Neuronal stem cell (in vitro differentiated cells): ENCODE measurements around the gene BOLL.

Experiments used
- DNase-seq: peaks from one replicate; pipeline ENCODE4 v3.0.0-alpha.2; 2013; ENCODE audit warnings: low spot score
- H2AFZ ChIP-seq: one replicate; pipeline ENCODE4 v1.6.1; 2013; ENCODE audit warnings: mild to moderate bottlenecking, low read length, inconsistent platforms
- H2AK5ac ChIP-seq: 2 replicates; pipeline ENCODE4 v1.6.1; 2013; ENCODE audit warnings: low read depth, mild to moderate bottlenecking, inconsistent platforms, low read length, moderate library complexity, mixed read lengths
- H2BK120ac ChIP-seq: 2 replicates; pipeline ENCODE4 v1.6.1; 2013; ENCODE audit warnings: low read depth, mild to moderate bottlenecking, inconsistent platforms, low read length, moderate library complexity, mixed read lengths
- H2BK12ac ChIP-seq: one replicate; pipeline ENCODE4 v1.6.1; 2013; ENCODE audit warnings: low read length, inconsistent platforms
- H2BK15ac ChIP-seq: 2 replicates; pipeline ENCODE4 v1.6.1; 2013; ENCODE audit warnings: mild to moderate bottlenecking, low read length, inconsistent platforms, mixed read lengths
- H2BK5ac ChIP-seq: one replicate; pipeline ENCODE4 v1.6.1; 2013; ENCODE audit warnings: inconsistent platforms, mild to moderate bottlenecking, low read length, moderate library complexity
- H3K14ac ChIP-seq: one replicate; pipeline ENCODE4 v1.6.1; 2013; ENCODE audit warnings: low read length, inconsistent platforms
- H3K18ac ChIP-seq: 2 replicates; pipeline ENCODE4 v1.6.1; 2013; ENCODE audit warnings: low read length, inconsistent platforms
- H3K23ac ChIP-seq: 2 replicates; pipeline ENCODE4 v1.6.1; 2013; ENCODE audit warnings: low read depth, mild to moderate bottlenecking, mixed read lengths, low read length, inconsistent platforms; ENCODE audit not compliant: poor library complexity
- H3K27ac ChIP-seq: replicated peaks from 3 replicates; pipeline ENCODE4 v1.5.1; 2013; ENCODE audit warnings: low read length, inconsistent platforms
- H3K27me3 ChIP-seq, 3 experiments: 2 replicates each; pipeline ENCODE4 v1.6.1; 2013; ENCODE audit warnings: low read length in 3 of 3, mild to moderate bottlenecking in 2 of 3, inconsistent platforms in 1 of 3, low read depth in 1 of 3, mixed read lengths in 1 of 3, moderate library complexity in 1 of 3; ENCODE audit not compliant: control insufficient read depth in 3 of 3, insufficient read depth in 3 of 3
- H3K36me3 ChIP-seq, 2 donors: replicated peaks in 1 of 2; 2 replicates each; pipeline ENCODE4 v1.6.1; 2013; ENCODE audit warnings: low read length in 2 of 2; ENCODE audit not compliant: control insufficient read depth in 2 of 2, insufficient read depth in 2 of 2
- H3K4ac ChIP-seq: 2 replicates; pipeline ENCODE4 v1.6.1; 2013; ENCODE audit warnings: inconsistent platforms, mild to moderate bottlenecking, low read length, moderate library complexity
- H3K4me1 ChIP-seq, 2 donors: 1 replicate in 1 of 2; 2 replicates in 1 of 2; pipeline ENCODE4 v1.6.1; 2013; ENCODE audit warnings: low read length in 2 of 2, low read depth in 1 of 2; ENCODE audit not compliant: control insufficient read depth in 2 of 2, insufficient read depth in 1 of 2
- H3K4me2 ChIP-seq: one replicate; pipeline ENCODE4 v1.6.1; 2013; ENCODE audit warnings: mild to moderate bottlenecking, low read length, inconsistent platforms; ENCODE audit not compliant: insufficient read depth, poor library complexity, severe bottlenecking
- H3K4me3 ChIP-seq, 2 donors: 2 replicates each; pipeline ENCODE4 v1.5.1; 2013; ENCODE audit warnings: low read length in 2 of 2, mild to moderate bottlenecking in 2 of 2, inconsistent platforms in 1 of 2, moderate library complexity in 1 of 2
- H3K79me1 ChIP-seq: one replicate; pipeline ENCODE4 v1.6.1; 2013; ENCODE audit warnings: low read depth, mild to moderate bottlenecking, inconsistent platforms, low read length, moderate library complexity
- H3K9ac ChIP-seq: one replicate; pipeline ENCODE4 v1.6.1; 2013; ENCODE audit warnings: mild to moderate bottlenecking, low read depth, low read length, inconsistent platforms; ENCODE audit not compliant: poor library complexity
- H3K9me3 ChIP-seq, 2 donors: replicated peaks in 1 of 2; 2 replicates each; pipeline versions ENCODE3 to v1.6.1; 2013; ENCODE audit warnings: low read length in 2 of 2, mild to moderate bottlenecking in 2 of 2, inconsistent platforms in 1 of 2, low read depth in 1 of 2, mixed read lengths in 1 of 2, moderate library complexity in 1 of 2; ENCODE audit not compliant: control insufficient read depth in 2 of 2, insufficient read depth in 1 of 2
- H4K8ac ChIP-seq: one replicate; pipeline ENCODE4 v1.6.1; 2013; ENCODE audit warnings: low read depth, mild to moderate bottlenecking, inconsistent platforms, low read length, moderate library complexity
- H4K91ac ChIP-seq: one replicate; pipeline ENCODE4 v1.6.1; 2013; ENCODE audit warnings: low read length, low read depth, mild to moderate bottlenecking, inconsistent platforms; ENCODE audit not compliant: poor library complexity
- WGBS, 2 donors: extraction: QIAGEN DNeasy Blood & Tissue Kit; methylation state at CpG; one replicate each; pipeline ENCODE4 v1.1.7; 2013; ENCODE audit warnings: missing lambda C conversion rate in 2 of 2, mixed read lengths in 1 of 2; ENCODE audit not compliant: insufficient read length in 2 of 2, insufficient replicate concordance in 1 of 2; ENCODE audit errors: extremely low coverage in 2 of 2; 5-methylcytosine and 5-hydroxymethylcytosine counted together

The BOLL gene

DNA sequence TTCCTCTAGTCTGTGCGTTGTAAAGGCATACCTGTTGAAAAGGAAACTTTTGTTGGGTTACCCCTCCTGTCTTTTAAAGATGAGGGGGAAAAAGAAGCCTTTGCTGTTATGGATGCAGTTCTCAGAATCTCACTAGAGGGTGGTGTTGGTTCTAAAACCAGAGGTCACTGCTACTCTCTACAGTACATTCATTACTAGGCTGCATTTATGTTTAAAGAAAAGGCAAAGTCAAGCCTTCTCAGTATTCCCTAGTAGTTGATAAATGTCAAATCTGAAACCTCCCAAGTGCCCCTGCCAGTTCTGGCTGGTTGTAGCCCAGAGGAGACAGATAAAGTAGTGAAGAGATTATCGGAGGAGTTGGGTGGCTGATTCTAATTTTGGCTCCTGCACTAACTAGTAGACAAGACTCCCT is 17.9 kb upstream of the BOLL start:
- H3K4ac ChIP-seq = no peak overlapping the region
- no peak overlapping the region for H4K91ac ChIP-seq
- H3K27ac ChIP-seq = no peak overlapping the region
- no peak overlapping the region for H2BK5ac ChIP-seq
- no peak overlapping the region for H2BK12ac ChIP-seq
- no peak overlapping the region for H3K4me3 ChIP-seq
- H2BK120ac ChIP-seq = no peak overlapping the region
- no peak overlapping the region for H3K14ac ChIP-seq
- no CpG with 5 or more reads among the region's 2 CpGs for WGBS, 2 donors
- H3K4me1 ChIP-seq = peaks cover 1 to 3% of the 10 kb centered on the region in 2 donors
- H3K36me3 ChIP-seq = no peaks in the 10 kb centered on the region
- H4K8ac ChIP-seq = no peak overlapping the region
- H3K79me1 ChIP-seq = no peaks in the 10 kb centered on the region
- H3K4me2 ChIP-seq = no peak overlapping the region
- H3K23ac ChIP-seq = no peak overlapping the region
- H3K27me3 ChIP-seq = peaks cover 0 to 56% (median 13%) of the 10 kb centered on the region in 3 experiments
- DNase-seq = no peak
- H2AK5ac ChIP-seq = no peak overlapping the region
- H2AFZ ChIP-seq = no peak overlapping the region
- H2BK15ac ChIP-seq = no peak overlapping the region
- H3K18ac ChIP-seq = no peak overlapping the region
- no peak overlapping the region for H3K9ac ChIP-seq
- H3K9me3 ChIP-seq = no peaks in the 10 kb centered on the region

GRCh38 chr2:197801033-197801432 is 15.9 kb upstream of the BOLL start:
- Histone ChIP-seq H3K27me3 (peaks cover 0 to 36% (median 10%) of the 10 kb centered on the region in 3 experiments), H3K36me3 (no peaks in the 10 kb centered on the region), H2AK5ac (no peak overlapping the region), H4K8ac (no peak overlapping the region), H3K18ac (no peak overlapping the region), H4K91ac (no peak overlapping the region), H3K27ac (no peak overlapping the region), H2BK15ac (no peak overlapping the region), H3K4me1 (peaks cover 1 to 3% of the 10 kb centered on the region in 2 donors), H3K14ac (no peak overlapping the region), H2BK12ac (no peak overlapping the region), H3K23ac (no peak overlapping the region), H2AFZ (no peak overlapping the region), H2BK120ac (no peak overlapping the region), H3K79me1 (no peaks in the 10 kb centered on the region), H3K4ac (no peak overlapping the region), H3K4me3 (no peak overlapping the region), H3K9me3 (no peaks in the 10 kb centered on the region), H3K4me2 (no peak overlapping the region), H2BK5ac (no peak overlapping the region), H3K9ac (no peak overlapping the region)
- no peak for DNase-seq

DNA sequence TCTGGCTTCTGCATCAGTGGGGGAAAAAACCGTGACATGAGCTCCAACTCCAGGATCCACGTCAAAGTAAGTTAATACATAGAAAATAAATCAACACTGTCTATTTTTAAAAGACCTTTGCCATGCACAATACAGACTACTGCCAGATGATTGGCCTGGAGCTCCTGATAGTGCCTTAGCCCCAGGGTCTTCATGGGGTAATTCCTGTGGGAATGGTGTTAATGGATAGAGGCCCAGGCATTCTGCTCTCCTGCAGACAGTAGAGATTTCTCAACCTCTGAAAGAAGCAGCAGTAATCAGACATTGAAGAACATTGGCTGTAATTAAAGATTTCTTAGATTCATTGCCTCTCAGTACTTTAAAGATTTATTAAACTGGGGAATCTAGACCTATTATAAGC is 15.0 kb upstream of the BOLL start:
- peaks cover under 1 to 1% of the 10 kb centered on the region in 2 donors for H3K4me1 ChIP-seq
- H3K79me1 ChIP-seq = no peaks in the 10 kb centered on the region
- H3K4ac ChIP-seq = no peak overlapping the region
- no peak overlapping the region for H3K9ac ChIP-seq
- H2BK12ac ChIP-seq = no peak overlapping the region
- H2BK5ac ChIP-seq = no peak overlapping the region
- no peak overlapping the region for H3K4me3 ChIP-seq
- no peak overlapping the region for H4K8ac ChIP-seq
- H3K4me2 ChIP-seq = no peak overlapping the region
- no peak overlapping the region for H2AK5ac ChIP-seq
- no peak overlapping the region for H3K27ac ChIP-seq
- DNase-seq = no peak
- no peaks in the 10 kb centered on the region for H3K36me3 ChIP-seq
- peaks cover 0 to 26% (median under 1%) of the 10 kb centered on the region in 3 experiments for H3K27me3 ChIP-seq
- H3K23ac ChIP-seq = no peak overlapping the region
- H2BK15ac ChIP-seq = no peak overlapping the region
- H3K14ac ChIP-seq = no peak overlapping the region
- H3K18ac ChIP-seq = no peak overlapping the region
- H2AFZ ChIP-seq = no peak overlapping the region
- no peak overlapping the region for H4K91ac ChIP-seq
- no CpG with 5 or more reads among the region's 2 CpGs for WGBS, 2 donors
- no peak overlapping the region for H2BK120ac ChIP-seq
- no peaks in the 10 kb centered on the region for H3K9me3 ChIP-seq

GRCh38 chr2:197799068-197799467 is 13.9 kb upstream of the BOLL start:
- Histone ChIP-seq H3K27me3 (peaks cover 0 to 24% (median 0%) of the 10 kb centered on the region in 3 experiments), H4K91ac (no peak overlapping the region), H2BK12ac (no peak overlapping the region), H3K79me1 (no peaks in the 10 kb centered on the region), H3K14ac (no peak overlapping the region), H2BK15ac (no peak overlapping the region), H3K4me1 (peaks cover 0 to 1% of the 10 kb centered on the region in 2 donors), H3K4me2 (no peak overlapping the region), H3K4me3 (no peak overlapping the region), H2AK5ac (no peak overlapping the region), H3K4ac (no peak overlapping the region), H2BK120ac (no peak overlapping the region), H3K9ac (no peak overlapping the region), H3K9me3 (no peaks in the 10 kb centered on the region), H2BK5ac (no peak overlapping the region), H2AFZ (no peak overlapping the region), H4K8ac (no peak overlapping the region), H3K36me3 (no peaks in the 10 kb centered on the region), H3K27ac (no peak overlapping the region), H3K18ac (no peak overlapping the region), H3K23ac (no peak overlapping the region)
- WGBS, 2 donors = no CpG with 5 or more reads among the region's 3 CpGs
- no peak for DNase-seq
